NT2/D1 (cell line): ENCODE measurements around the gene C19orf47.

Source experiments
- SUZ12 ChIP-seq: IDR thresholded peaks from 2 replicates; pipeline ENCODE4 v1.6.1; 2011; ENCODE audit not compliant: insufficient read length, insufficient read depth; ENCODE audit errors: extremely low read depth
- YY1 ChIP-seq: IDR thresholded peaks from 2 replicates; pipeline ENCODE4 v1.6.1; 2011; ENCODE audit not compliant: insufficient read length, insufficient read depth
- ZNF274 ChIP-seq: IDR thresholded peaks from 2 replicates; pipeline ENCODE4 v1.6.1; 2011; ENCODE audit warnings: mild to moderate bottlenecking, low read depth, low read length

DNA sequence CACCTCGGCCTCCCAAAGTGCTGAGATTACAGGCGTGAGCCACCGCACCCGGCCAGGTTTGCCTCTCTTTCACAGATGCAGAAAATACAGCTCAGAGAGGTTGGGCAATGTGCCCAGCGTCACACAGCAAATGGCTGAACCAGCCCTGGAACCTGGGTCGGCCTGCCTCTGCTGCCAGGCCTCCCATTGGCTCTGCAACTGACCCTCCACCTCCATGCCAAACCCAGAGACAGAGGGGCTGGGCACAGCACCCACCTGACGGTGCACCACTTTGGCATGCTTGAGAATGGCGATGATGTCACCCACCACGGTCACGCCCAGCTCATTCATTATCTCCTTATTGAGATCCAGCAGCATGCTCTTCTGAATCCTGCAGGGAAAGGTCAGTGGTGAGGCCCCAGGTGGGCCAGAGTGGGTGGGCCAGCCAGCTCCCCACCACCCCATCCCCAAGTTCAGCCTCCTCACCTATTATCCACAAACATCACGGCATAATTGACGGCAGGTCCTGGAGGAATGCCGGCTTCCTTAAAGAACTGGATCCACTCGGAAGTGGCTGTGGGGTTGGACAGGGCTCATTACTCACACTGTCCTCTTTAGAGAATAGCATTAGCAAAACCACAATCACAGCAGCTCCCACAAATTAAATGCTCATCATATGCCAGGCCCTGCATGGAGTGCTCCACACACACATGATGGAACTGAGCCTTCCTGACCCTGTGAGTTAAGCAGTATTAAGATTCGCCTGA is 12.2 kb downstream of the C19orf47 start:
- no peak for TF ChIP-seq YY1
- no peak for TF ChIP-seq ZNF274
- TF ChIP-seq SUZ12 = no peak
